Astrocyte of the hippocampus (primary cell): ENCODE measurements around the gene MSL2.
A peak's percentile ranks its signal among the peaks of the same experiment; 100 is the strongest.
"Not testable (repeated sequence)": the region's sequence is repeated elsewhere in the genome, so short reads cannot be mapped to it uniquely, and the experiment has no call there.

Experiments used
- DNase-seq: peaks from one replicate; pipeline ENCODE4 v3.0.0; 2011; ENCODE audit warnings: low read depth, low spot score

Gene MSL2

DNA sequence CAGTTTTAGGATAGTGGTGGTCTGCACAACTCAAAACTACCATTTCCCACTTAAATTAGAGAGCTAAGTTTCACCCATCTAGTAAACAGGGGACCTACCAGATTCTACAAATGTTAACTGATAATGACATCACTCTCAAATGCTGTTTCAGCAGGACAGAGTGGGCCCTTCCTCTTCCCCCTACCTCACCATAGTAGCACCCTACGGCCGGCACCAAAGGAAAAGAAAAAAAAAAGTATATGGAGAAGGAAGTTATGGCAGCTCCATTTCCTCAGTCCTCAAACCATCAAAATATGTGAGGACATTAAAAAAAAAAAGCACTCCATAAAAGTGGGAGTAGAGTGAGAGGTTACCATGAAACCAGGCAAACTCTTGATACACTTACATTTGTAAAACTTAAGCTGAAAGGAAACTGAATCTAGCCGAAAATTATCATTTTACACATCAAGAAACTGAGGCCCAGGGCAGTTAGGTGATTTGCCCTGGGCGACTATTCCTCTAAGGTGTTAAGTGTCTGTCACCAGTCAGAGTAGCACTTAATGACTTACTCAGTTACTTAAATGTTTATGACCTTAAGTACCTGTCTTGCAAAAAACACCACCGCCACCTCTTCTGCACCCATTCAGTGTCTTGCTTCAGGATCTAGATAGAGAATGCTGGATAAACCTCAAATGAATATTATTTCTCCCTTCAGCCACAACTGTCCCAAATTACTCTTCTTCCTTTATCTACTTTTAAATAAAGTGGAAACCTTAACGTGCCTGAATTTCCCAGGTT, 2.7 kb downstream of the MSL2 start:
- DNase-seq = peak; percentile 39

DNA sequence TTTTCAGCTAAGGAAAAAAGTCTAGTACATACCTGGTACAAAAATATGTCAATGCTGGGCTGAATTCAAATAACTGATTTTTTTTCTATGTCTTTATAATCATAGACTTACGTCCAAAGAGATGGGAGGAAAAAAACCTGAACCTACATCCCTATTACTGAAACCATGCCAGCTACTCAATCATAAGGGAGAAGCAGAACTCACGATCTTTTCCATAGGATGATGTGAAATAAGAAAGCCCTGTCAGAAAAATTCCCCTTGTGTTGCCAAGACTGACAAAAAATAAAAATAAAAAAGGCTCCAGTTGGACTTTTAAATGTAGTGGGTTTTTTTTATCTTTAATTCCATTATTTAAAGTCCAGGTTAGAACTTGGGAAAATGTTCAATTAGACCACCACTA, 3.3 kb downstream of the MSL2 start:
- no peak for DNase-seq

DNA sequence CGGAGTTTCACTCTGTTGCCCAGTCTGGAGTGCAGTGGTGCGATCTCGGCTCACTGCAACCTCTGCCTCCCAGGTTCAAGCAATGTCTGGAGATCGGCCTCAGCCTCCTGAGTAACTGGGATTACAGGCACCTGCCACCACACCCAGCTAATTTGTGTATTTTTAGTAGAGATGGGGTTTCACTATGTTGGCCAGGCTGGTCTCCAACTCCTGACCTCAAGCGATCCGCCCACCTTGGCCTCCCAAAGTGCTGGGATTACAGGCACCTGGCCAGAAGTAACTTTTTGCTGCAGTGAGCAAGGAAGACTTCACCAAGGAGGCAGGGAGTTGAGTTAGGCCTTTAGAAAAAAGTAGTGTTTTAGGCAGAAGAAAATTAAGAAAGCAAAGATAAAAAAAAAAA, 3.9 kb downstream of the MSL2 start:
- DNase-seq = peak; percentile 49

DNA sequence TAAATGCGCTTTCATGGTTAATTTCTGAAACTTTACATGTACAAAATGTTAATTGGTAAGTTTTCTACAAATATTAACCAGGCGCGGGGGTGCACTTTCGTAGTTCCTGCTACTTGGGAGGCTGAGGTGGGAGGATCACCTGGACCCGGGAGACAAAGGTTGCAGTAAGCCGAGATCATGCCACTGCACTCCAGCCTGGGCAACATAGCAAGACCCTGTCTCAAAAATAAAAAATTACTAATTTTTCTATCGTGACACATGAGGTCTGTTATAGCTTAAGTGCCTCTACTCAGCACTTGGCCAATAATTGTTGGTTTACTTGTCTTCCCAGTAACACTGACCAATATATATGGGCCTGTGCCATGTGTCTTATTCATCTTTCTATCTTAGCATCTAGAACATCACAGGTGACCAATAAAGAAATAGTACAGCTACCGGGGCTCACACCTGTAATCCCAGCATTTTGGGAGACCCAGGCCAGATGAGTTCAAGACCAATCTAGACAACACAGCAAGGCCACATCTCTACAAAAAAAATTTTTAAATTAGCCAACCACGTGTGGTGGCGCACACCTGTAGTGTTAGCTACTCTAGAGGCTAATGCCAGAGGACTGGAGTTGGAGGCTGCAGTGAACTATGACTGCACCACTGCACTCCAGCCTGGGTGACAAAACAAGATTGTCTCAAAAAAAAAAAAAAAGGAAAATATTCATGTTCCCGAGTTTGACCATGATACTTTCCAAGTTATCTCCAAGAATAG, 6.1 kb downstream of the MSL2 start:
- no peak for DNase-seq

DNA sequence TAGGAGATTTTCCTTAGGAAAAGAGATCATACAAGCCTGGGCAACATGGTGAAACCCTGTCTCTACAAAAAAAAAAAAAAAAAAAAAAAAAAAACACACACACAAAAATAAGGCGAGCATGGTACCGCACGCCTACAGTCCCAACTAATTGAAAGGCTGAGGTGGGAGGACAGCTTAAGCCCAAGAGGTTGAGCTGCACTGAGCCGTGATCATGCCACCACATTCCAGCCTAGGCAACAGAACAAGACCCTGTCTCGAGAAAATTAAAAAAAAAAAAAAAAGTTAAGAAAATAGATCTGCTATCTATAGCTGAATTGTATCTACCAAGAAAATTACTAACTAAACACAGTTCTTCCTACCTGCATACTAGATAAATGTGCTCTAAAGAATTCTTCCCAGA, 7.1 kb downstream of the MSL2 start:
- DNase-seq = no peak

DNA sequence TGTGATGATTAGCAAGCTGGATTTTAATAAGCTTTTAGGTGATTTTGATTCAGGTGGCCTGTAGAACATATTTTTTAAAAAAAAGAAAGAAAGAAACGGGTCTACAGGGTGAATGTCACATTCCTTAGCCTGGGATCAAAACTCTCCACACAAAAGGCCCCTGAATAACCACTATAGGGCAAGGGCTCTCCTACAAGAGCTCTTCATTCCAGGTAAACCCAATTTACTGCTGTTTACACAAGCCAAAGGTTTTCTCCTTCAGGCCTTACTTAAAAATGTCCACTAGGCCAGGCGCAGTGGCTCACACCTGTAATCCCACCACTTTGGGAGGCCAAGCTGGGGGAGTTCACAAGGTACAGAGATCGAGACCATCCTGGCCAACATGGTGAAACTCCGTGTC, 8.3 kb downstream of the MSL2 start:
- DNase-seq = no peak

DNA sequence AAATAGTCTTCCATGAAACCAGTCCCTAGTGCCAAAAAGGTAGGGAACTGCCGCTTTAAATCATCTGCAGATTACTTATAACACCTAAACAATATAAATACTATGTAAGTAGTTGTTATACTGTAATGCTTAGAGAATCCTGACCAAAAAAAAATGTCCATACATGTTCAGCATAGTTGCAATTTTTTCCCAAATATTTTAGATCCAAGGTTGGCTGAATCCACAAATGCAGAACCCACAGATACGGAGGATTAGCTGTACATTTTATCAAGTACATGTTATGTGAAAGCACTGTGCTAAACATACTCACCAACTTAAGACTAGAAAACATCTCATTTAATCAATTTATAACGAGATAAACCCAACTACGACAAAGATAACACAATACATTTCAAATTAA, 9.3 kb downstream of the MSL2 start:
- no peak for DNase-seq

DNA sequence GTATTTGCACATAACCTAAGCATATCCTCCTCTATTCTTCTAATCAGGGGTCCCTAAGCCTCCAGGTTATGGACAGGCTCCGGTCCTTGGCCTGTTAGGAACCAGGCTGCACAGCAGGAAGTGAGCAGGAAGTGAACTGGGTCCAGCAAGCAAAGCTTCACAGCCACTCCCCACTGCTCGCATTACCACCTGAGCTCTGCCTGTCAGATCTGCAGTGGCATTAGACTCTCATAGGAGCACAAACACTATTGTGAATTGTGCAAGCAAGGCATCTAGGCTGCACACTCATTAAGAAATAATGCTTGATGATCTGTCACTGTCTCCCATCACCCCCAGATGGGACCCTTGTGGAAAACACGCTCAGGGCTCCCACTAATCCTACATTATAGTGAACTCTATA, 9.8 kb downstream of the MSL2 start:
- DNase-seq = no peak

DNA sequence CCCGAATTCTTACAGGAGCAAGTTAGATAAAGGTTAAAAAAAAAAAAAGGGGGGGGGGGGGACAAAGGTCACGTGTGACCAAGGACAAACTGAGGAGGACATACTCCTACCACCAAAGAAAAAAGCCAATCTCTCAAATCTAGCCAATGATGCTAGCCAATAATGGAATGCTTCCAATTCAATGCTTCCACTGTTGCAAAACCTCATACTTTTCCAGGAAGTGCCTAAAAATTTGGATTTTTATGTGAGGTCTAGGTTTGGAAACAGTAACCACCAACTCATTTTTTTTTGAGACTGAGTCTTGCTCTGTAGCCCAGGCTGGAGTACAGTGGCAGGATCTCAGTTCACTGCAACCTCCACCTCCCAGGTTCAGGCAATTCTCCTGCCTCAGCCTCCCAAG, 11.4 kb downstream of the MSL2 start:
- no peak for DNase-seq

DNA sequence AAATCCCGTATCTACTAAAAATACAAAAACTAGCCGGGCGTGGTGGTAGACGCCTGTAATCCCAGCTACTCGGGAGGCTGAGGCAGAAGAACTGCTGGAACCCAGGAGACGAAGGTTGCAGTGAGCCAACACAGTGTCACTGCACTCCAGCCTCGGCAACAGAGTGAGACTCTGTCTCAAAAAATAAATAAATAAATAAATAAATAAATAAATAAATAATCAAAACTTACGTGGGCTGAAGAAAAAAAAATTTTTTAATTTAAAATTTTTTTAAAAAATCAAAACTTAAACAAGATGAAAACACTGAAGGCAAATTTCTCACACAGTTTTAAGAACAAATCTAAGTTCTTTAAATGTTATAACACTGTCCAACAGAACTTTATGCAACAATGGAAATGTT, 14.4 kb downstream of the MSL2 start:
- DNase-seq = no peak

DNA sequence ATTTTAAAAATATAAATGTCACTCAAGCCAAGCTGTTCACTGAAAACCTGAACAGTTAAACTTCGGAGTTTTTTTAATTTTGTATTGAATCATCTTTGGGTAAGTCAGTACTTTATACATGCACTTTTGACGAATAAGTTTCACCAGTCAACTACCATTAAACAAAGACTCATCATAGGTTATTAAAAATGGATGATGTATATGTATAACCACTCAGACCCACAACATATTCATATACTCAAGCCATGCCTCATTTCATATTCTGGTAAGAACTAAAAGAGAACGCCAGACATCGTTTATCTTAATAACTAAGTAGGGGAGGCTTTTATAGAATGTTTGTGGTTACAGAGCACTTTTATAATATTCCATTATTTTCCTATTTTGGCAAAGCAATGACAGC, 18.3 kb downstream of the MSL2 start:
- DNase-seq = no peak

DNA sequence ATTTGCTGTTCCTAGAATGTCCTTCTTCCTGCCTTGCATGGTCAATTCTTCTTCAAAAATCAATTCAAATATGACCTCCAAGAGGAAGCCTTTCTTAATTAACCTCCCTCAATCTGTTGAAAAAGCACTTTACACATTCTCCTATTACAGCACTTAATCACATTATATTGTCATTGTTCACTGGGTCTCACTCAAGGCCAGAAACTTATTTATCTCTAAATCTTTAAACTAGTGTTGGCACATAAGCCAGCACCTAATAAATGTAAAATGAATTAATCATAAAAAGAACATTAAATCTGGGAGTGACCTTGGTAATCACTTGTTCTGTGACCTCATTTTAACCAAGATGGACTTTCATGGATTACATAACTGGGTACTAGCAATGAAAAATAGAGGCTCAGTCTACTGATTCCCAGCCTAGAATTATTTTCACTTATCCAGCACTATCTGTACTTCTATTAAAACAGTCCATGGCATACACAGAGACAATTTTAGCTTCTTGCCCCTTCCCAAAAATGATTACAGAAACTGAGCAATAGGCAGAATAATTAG, 22.1 kb downstream of the MSL2 start:
- no peak for DNase-seq

DNA sequence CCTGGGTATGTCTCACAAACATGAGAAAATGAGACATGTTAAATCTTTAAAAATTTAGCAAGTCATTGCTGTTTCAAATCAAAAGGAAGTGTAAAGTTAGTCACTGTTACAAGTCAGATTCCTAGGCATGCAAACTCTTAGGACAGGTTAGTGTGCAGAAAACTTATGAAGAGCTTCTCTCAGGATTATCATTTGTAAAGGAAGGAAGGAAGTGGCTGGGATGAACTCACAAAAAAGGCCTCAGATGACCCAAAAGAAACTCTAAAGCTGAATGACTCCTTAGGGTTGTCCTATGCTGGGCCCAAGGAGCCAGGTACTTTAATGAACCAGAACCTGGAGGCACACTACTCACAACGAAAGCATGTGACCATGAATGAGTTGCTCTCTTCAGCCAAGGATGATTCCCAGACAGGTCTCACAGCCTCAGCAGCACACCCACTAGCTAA, 25.0 kb downstream of the MSL2 start:
- DNase-seq = peak; percentile 13

DNA sequence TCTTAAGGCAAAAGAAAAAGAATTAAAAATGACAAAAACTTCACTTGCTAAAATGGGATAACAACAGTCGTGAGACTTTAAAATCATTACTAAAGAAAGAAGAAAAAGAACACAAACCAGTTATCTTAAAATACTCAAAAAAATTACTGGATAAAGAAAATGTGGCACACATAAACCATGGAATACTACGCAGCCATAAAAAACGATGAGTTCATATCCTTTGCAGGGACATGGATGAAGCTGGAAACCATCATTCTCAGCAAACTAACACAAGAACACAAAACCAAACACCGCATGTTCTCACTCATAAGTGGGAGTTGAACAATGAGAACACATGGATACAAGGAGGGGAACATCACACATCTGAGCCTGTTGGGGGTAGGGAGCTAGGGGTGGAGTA, 27.9 kb downstream of the MSL2 start:
- not testable (repeated sequence) for DNase-seq

DNA sequence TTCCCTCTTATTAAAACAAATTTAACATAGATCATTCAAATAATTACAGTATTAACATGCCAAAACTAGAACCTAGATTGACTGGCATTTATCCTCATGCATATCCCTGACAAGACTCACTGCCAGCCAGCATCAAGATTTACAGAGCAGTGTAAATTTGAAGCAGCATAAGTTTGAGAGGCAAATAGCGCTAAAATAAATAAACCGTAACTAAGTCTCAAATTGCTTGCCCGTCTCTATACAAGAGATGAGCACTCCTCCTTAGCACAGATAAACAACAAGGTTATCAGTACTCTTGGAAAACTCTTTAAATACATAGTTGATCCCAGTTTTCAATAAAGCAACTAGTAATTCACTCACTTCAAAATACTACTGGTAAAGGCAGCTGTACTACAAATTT, 29.6 kb downstream of the MSL2 start:
- no peak for DNase-seq

DNA sequence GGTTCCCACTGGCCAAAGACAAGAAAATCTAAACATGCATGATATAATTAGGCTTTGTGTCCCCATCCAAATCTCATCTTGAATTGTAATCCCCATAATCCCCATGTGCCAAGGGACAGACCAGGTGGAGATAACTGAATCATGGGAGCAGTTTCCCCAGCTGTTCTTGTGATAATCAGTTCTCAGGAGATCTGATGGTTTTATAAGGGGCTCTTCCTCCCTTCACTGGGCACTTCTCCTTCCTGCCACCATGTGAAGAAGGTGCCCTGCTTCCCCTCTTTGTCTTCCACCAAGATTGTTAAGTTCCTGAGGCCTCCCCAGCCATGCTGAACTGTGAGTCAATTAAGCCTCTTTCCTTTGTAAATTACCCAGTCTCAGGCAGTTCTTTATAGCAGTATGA, 32.5 kb downstream of the MSL2 start:
- DNase-seq = not testable (repeated sequence)

DNA sequence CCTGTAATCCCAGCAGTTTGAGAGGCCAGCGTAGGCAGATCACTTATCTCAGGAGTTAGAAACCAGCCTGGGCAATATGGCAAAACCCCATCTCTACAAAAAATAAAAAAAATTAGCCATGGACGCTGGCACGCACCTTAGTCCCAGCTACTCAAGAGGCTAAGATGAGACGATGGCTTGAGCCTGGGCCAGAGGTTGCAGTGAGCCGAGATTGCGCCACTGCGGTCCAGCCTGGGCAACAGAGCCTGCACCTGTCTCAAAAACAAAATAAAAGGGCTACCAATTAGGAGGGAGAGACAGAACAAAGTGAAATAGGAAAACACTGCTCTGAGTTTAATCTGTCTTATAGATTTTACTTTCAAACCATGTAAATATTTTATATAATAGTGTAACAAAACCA, 33.8 kb downstream of the MSL2 start:
- no peak for DNase-seq

DNA sequence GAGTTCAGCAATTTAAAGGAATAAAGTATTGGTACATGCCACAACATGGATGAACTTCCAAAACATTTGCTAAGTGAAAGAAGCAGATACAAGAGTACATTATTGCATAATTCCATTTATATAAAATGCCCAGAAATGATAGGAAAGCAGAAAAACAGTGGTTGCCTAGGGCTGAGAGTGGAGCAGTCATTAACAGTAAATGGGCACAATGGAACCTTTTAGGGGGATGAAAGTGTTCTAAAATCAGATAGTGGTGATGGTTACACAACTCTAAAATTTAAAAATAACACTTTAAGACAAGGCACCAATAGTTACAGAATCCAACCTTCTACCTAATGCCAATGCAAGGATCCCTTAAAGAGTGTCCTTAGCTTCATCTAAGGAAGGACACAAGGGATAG, 34.6 kb downstream of the MSL2 start:
- no peak for DNase-seq

DNA sequence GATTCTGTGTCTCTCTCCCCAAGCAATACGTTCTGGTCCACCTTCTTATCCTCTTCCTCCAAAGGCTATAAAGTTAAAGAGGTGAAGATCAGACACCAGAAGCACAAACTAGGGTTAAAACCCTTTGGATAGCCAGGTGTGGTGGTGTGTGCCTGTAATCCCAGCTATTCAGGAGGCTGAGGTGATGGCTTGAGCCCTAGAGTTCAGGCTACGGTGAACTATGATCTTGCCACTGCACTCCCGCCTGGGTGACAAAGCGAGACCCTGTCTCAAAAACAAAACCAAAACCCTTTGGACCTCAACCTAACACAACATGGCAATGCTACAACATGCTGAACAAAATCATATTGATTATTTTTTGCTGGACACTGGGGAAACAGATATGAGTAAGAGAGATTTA, 43.2 kb downstream of the MSL2 start:
- no peak for DNase-seq

DNA sequence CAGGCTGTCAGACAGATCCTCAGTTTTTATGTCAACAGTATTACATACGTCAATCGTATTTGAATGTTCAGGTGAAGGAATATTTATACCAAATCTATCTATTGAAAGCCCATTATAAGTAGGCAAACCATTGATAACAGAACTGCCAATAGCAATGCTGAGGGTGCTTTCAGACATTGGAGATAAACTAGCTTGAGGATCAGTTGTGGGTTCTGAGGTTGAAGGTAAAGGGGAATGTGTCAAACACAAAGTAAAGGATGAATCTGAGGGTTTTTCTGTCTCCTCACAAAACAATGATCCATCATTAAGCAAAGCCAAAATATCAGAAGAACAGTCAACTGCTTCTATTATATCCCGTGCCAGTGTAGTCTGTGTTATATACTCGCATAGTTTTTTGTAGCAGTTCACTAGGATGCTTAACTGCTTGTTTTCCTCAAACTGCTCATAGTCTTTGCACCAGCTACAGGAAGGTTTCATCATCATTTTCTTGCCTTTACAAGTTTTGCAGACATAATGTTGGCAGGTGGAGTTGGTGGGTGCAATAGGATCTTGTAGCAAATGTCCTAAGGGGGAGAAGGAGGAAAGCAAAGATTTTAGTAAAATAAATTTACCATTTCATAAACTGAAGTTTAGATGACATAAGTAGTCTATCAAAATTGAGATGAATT, 43.8 kb downstream of the MSL2 start:
- DNase-seq = no peak

DNA sequence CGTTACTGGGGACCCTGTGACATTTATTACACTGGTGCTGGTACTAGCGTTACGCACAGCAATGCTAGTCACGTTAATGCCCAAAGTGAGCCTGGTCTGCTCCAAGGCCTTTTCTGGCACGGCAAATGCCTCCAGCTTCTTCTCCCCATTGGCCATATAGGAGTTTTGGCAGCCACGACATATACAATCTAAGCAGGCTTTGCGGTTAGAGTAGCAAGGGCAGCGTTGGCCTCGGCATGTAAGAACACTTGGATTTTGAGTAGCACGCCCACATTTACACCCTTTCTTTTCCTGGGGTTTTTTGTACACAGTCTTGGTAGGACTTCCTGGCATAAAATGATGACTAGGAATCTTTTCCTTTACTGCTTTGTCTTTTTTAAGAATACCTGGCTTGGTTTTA, 44.9 kb downstream of the MSL2 start:
- no peak for DNase-seq

DNA sequence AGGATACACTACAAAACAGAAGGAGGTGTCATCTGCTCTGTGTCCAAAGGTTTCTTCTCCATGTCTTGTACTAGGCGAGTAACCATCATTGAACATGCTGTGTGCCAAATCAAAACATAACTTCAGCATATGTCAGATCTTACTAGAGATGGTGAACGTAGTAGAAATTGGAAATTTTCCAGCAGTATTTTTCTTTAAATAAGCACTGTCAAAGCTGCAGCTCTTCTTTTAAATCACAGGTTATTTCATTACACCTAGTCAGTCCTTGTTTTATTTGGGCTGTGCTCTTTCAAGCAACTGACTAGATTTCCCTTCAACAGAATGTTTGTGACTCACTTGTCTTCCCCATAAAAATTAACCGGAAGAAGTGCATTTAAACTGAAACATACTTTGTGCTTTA, 46.5 kb downstream of the MSL2 start:
- no peak for DNase-seq
